Measurements from ENCODE around the gene SNAP23.

Gene SNAP23

GRCh38 chr15:42575188-42576039 lies 80.0 kb downstream of the SNAP23 start, which contains the start of gene STARD9:
TSS of gene STARD9 (plus strand) at chr15:42575606. CDS start at chr15:42575716, 110 bp downstream.
- DNase-seq (ENCODE audit: low spot score) = peak; percentile 94

- no peak for DNase-seq (ENCODE audit: low spot score)
These were observed 80.7 kb downstream of the SNAP23 start for GRCh38 chr15:42576040-42576594.

GRCh38 chr15:42576776-42577175 lies 81.3 kb downstream of the SNAP23 start:
- no peak for DNase-seq (ENCODE audit: low spot score)

GRCh38 chr15:42577514-42578031 lies 82.1 kb downstream of the SNAP23 start:
- no peak for DNase-seq (ENCODE audit: low spot score)

GRCh38 chr15:42578984-42579537 lies 83.6 kb downstream of the SNAP23 start:
- no peak for DNase-seq (ENCODE audit: low spot score)

GRCh38 chr15:42581272-42581730 lies 85.9 kb downstream of the SNAP23 start:
- DNase-seq (ENCODE audit: low spot score) = peak; percentile 76
